Colonic mucosa (tissue), 4 donors: ENCODE measurements around the gene PDZD2. TPM values are rescaled to one million over a fixed set of nuclear protein-coding genes. Genes with fewer than 3 reads are reported as not detected.

Experiments used
- DNase-seq: peaks from one replicate; pipeline ENCODE4 v3.0.0-alpha.2; 2020
- H3K27ac ChIP-seq: fragments of 200-600 bp; one replicate; pipeline ENCODE4 v1.8.0; 2021
- H3K27me3 ChIP-seq: fragments of 200-600 bp; one replicate; pipeline ENCODE4 v1.8.0; 2021
- H3K36me3 ChIP-seq: fragments of 200-600 bp; one replicate; pipeline ENCODE4 v1.8.0; 2021
- H3K4me1 ChIP-seq: fragments of 200-600 bp; one replicate; pipeline ENCODE4 v1.8.0; 2021; ENCODE audit warnings: mild to moderate bottlenecking
- H3K4me3 ChIP-seq: fragments of 200-600 bp; one replicate; pipeline ENCODE4 v1.8.0; 2021
- H3K9ac ChIP-seq, 2 donors: one replicate each; pipeline ENCODE4 v1.7.0; 2013; ENCODE audit warnings: control low read depth in 2 of 2, low read depth in 2 of 2, low read length in 2 of 2
- H3K9me3 ChIP-seq: fragments of 200-600 bp; one replicate; pipeline ENCODE4 v1.8.0; 2021
- CTCF ChIP-seq: fragments of 200-600 bp; IDR thresholded peaks from one replicate; pipeline ENCODE4 v1.8.0; 2022; ENCODE audit warnings: antibody characterized with exemption, mild to moderate bottlenecking
- intact Hi-C: fragments of 100-400 bp; cut with DNase I; formaldehyde crosslinking; loops from one replicate; pipeline ENCODE4 v1.14.1; 2022
- total RNA-seq, 2 donors: library from RNA; stranded (reverse); fragmentation: NEBNext Ultra II Directional in 1 of 2; extraction: Animal tissue kit (Norgen Biotek cat#: 25700) in 1 of 2; gene quantifications; one replicate each; pipeline ENCODE4 v1.2.1, GENCODE V29; 2021
- donor health status: healthy.
- donor health status: DM: no; HTN: no; CAD: no.
- donor health status: DM: no; HTN: no; CAD: no.

The PDZD2 gene
- total RNA-seq, 2 donors from 2014 or later = 1.8 to 2.3 TPM

- intact Hi-C loops = no loop called here
- Histone ChIP-seq H3K27me3 (no peaks in the 10 kb centered on the region), H3K27ac (no peak overlapping the region), H3K36me3 (no peaks in the 10 kb centered on the region), H3K9ac (no peak overlapping the region), H3K4me3 (no peak overlapping the region), H3K4me1 (no peaks in the 10 kb centered on the region), H3K9me3 (no peaks in the 10 kb centered on the region)
- no peak for TF ChIP-seq CTCF
- DNase-seq = no peak
Measured at GRCh38 chr5:31909073-31909472, 270.1 kb downstream of the PDZD2 start.

- no peak overlapping the region for H3K9ac ChIP-seq
- H3K36me3 ChIP-seq = no peaks in the 10 kb centered on the region
- H3K4me3 ChIP-seq = no peak overlapping the region
- TF ChIP-seq CTCF = no peak
- no peak overlapping the region for H3K27ac ChIP-seq
- H3K27me3 ChIP-seq = no peaks in the 10 kb centered on the region
- intact Hi-C loops = no loop called here
- H3K4me1 ChIP-seq = no peaks in the 10 kb centered on the region
- DNase-seq = no peak
- H3K9me3 ChIP-seq = no peaks in the 10 kb centered on the region
Measured at GRCh38 chr5:31911291-31912265, 272.6 kb downstream of the PDZD2 start.

- H3K4me1 ChIP-seq = no peaks in the 10 kb centered on the region
- no peak overlapping the region for H3K27ac ChIP-seq
- no peaks in the 10 kb centered on the region for H3K9me3 ChIP-seq
- intact Hi-C loops = no loop called here
- H3K4me3 ChIP-seq = no peak overlapping the region
- no peak for DNase-seq
- no peaks in the 10 kb centered on the region for H3K36me3 ChIP-seq
- H3K27me3 ChIP-seq = no peaks in the 10 kb centered on the region
- TF ChIP-seq CTCF = no peak
- no peak overlapping the region for H3K9ac ChIP-seq
Measured at GRCh38 chr5:31913808-31914207, 274.9 kb downstream of the PDZD2 start.

GRCh38 chr5:31916327-31916726, 277.4 kb downstream of the PDZD2 start:
- Histone ChIP-seq H3K4me3 (no peak overlapping the region), H3K4me1 (no peaks in the 10 kb centered on the region), H3K27me3 (no peaks in the 10 kb centered on the region), H3K27ac (no peak overlapping the region), H3K9ac (no peak overlapping the region), H3K36me3 (no peaks in the 10 kb centered on the region), H3K9me3 (no peaks in the 10 kb centered on the region)
- DNase-seq = no peak
- TF ChIP-seq CTCF = no peak
- intact Hi-C loops = no loop called here

- no peak for TF ChIP-seq CTCF
- no peak overlapping the region for H3K27ac ChIP-seq
- no peak overlapping the region for H3K4me3 ChIP-seq
- H3K4me1 ChIP-seq = no peaks in the 10 kb centered on the region
- H3K9ac ChIP-seq = no peak overlapping the region
- no peaks in the 10 kb centered on the region for H3K36me3 ChIP-seq
- DNase-seq = no peak
- H3K27me3 ChIP-seq = no peaks in the 10 kb centered on the region
- no peaks in the 10 kb centered on the region for H3K9me3 ChIP-seq
- intact Hi-C loops = no loop called here
Measured at GRCh38 chr5:31918739-31919138, 279.8 kb downstream of the PDZD2 start.
